ENCODE measurements around the gene SCAMP2. TPM values are rescaled to one million over a fixed set of nuclear protein-coding genes. Genes with fewer than 3 reads are reported as not detected.

The SCAMP2 gene
- total and polyA plus RNA-seq, 9 donors, result 17.3 to 74.5 (median 54.2) TPM

- H3K36me3 ChIP-seq (ENCODE audit: control insufficient read depth, insufficient read depth, low read length), result peaks cover 63% of the 10 kb centered on the region
- 55% methylated on average over 13 of the region's 18 CpGs for WGBS (ENCODE audit: insufficient coverage)
- no peak overlapping the region for H3K4me3 ChIP-seq (ENCODE audit: low read length)
- no peak overlapping the region for H3K27ac ChIP-seq (ENCODE audit: low read length)
- no peaks in the 10 kb centered on the region for H3K9me3 ChIP-seq (replicated peaks; ENCODE audit: control insufficient read depth, low read depth, low read length)
- H3K4me1 ChIP-seq (ENCODE audit: control insufficient read depth, insufficient read depth, low read length), result no peaks in the 10 kb centered on the region
- no peaks in the 10 kb centered on the region for H3K27me3 ChIP-seq (ENCODE audit: control insufficient read depth, insufficient read depth, low read length)
- DNase-seq, result peak; percentile 70
Observed at GRCh38 chr15:74799856-74800558, 73.2 kb downstream of the SCAMP2 start.

GRCh38 chr15:74799255-74799855 lies 73.8 kb downstream of the SCAMP2 start:
- Histone ChIP-seq H3K4me1 (ENCODE audit: control insufficient read depth, insufficient read depth, low read length) (no peaks in the 10 kb centered on the region), H3K4me3 (ENCODE audit: low read length) (no peak overlapping the region), H3K36me3 (ENCODE audit: control insufficient read depth, insufficient read depth, low read length) (peaks cover 65% of the 10 kb centered on the region), H3K27ac (ENCODE audit: low read length) (no peak overlapping the region), H3K9me3 (replicated peaks; ENCODE audit: control insufficient read depth, low read depth, low read length) (no peaks in the 10 kb centered on the region), H3K27me3 (ENCODE audit: control insufficient read depth, insufficient read depth, low read length) (no peaks in the 10 kb centered on the region)
- WGBS (ENCODE audit: insufficient coverage), result 84% methylated on average over 13 of the region's 16 CpGs
- no peak for DNase-seq

- H3K4me1 ChIP-seq (ENCODE audit: control insufficient read depth, insufficient read depth, low read length), result no peaks in the 10 kb centered on the region
- H3K27ac ChIP-seq (ENCODE audit: low read length), result no peak overlapping the region
- WGBS (ENCODE audit: insufficient coverage), result 81% methylated on average over 20 of the region's 25 CpGs
Observed at GRCh38 chr15:74798388-74799254, 74.5 kb downstream of the SCAMP2 start.

GRCh38 chr15:74795966-74796625 lies 77.1 kb downstream of the SCAMP2 start:
- H3K9me3 ChIP-seq (replicated peaks; ENCODE audit: control insufficient read depth, low read depth, low read length), result no peaks in the 10 kb centered on the region
- DNase-seq, result no peak
- no peak overlapping the region for H3K27ac ChIP-seq (ENCODE audit: low read length)
- peaks cover 42% of the 10 kb centered on the region for H3K36me3 ChIP-seq (ENCODE audit: control insufficient read depth, insufficient read depth, low read length)
- 87% methylated on average over 4 of the region's 14 CpGs for WGBS (ENCODE audit: insufficient coverage)
- H3K27me3 ChIP-seq (ENCODE audit: control insufficient read depth, insufficient read depth, low read length), result no peaks in the 10 kb centered on the region
- H3K4me3 ChIP-seq (ENCODE audit: low read length), result no peak overlapping the region
- H3K4me1 ChIP-seq (ENCODE audit: control insufficient read depth, insufficient read depth, low read length), result peaks cover 5% of the 10 kb centered on the region

More at GRCh38 chr15:74798388-74799254, 74.5 kb downstream of the SCAMP2 start:
- peaks cover 59% of the 10 kb centered on the region for H3K36me3 ChIP-seq (ENCODE audit: control insufficient read depth, insufficient read depth, low read length)
- H3K9me3 ChIP-seq (replicated peaks; ENCODE audit: control insufficient read depth, low read depth, low read length), result no peaks in the 10 kb centered on the region
- DNase-seq, result no peak
- no peak overlapping the region for H3K4me3 ChIP-seq (ENCODE audit: low read length)
- H3K27me3 ChIP-seq (ENCODE audit: control insufficient read depth, insufficient read depth, low read length), result no peaks in the 10 kb centered on the region

- 80% methylated on average over 5 of the region's 9 CpGs for WGBS (ENCODE audit: insufficient coverage)
- H3K9me3 ChIP-seq (replicated peaks; ENCODE audit: control insufficient read depth, low read depth, low read length), result no peaks in the 10 kb centered on the region
- H3K27ac ChIP-seq (ENCODE audit: low read length), result no peak overlapping the region
- peaks cover 13% of the 10 kb centered on the region for H3K4me1 ChIP-seq (ENCODE audit: control insufficient read depth, insufficient read depth, low read length)
- H3K27me3 ChIP-seq (ENCODE audit: control insufficient read depth, insufficient read depth, low read length), result no peaks in the 10 kb centered on the region
- DNase-seq, result no peak
- peaks cover 30% of the 10 kb centered on the region for H3K36me3 ChIP-seq (ENCODE audit: control insufficient read depth, insufficient read depth, low read length)
- no peak overlapping the region for H3K4me3 ChIP-seq (ENCODE audit: low read length)
Observed at GRCh38 chr15:74794970-74795349, 78.2 kb downstream of the SCAMP2 start.

GRCh38 chr15:74794248-74794969 lies 78.8 kb downstream of the SCAMP2 start:
- DNase-seq, result no peak
- Histone ChIP-seq H3K9me3 (replicated peaks; ENCODE audit: control insufficient read depth, low read depth, low read length) (no peaks in the 10 kb centered on the region), H3K36me3 (ENCODE audit: control insufficient read depth, insufficient read depth, low read length) (peaks cover 25% of the 10 kb centered on the region), H3K27ac (ENCODE audit: low read length) (no peak overlapping the region), H3K4me1 (ENCODE audit: control insufficient read depth, insufficient read depth, low read length) (peaks cover 19% of the 10 kb centered on the region), H3K27me3 (ENCODE audit: control insufficient read depth, insufficient read depth, low read length) (no peaks in the 10 kb centered on the region), H3K4me3 (ENCODE audit: low read length) (no peak overlapping the region)
- 69% methylated on average over 3 of the region's 9 CpGs for WGBS (ENCODE audit: insufficient coverage)

Other genes starting within 250 kb of the SCAMP2 start
- 11.0 TPM for gene EDC3, start 177.3 kb downstream of the SCAMP2 start, total RNA-seq
- 10 to 100 TPM; 21.2 to 32.5 (median 27.1) TPM for gene EDC3, start 177.3 kb downstream of the SCAMP2 start, polyA plus RNA-seq (ENCODE audit: insufficient read depth in 1 of 8, insufficient read length in 8 of 8, low replicate concordance in 1 of 8)
- gene CYP1A1, start 147.8 kb downstream of the SCAMP2 start, total RNA-seq, result 0.13 TPM
- under 1 TPM in 1 of 8 donors, not detected in 7; 0.33 TPM for gene CYP1A1, start 147.8 kb downstream of the SCAMP2 start, polyA plus RNA-seq (ENCODE audit: insufficient read depth in 1 of 8, insufficient read length in 8 of 8, low replicate concordance in 1 of 8)
- not detected for gene CYP1A2, start 124.5 kb downstream of the SCAMP2 start, total RNA-seq
- gene CYP1A2, start 124.5 kb downstream of the SCAMP2 start, polyA plus RNA-seq (ENCODE audit: insufficient read depth in 1 of 8, insufficient read length in 8 of 8, low replicate concordance in 1 of 8), result under 1 TPM in 5 of 8 donors, not detected in 3; 0.05 to 0.19 (median 0.09) TPM
- gene CSK, start 91.3 kb downstream of the SCAMP2 start, total RNA-seq, result 13.5 TPM
- 10 to 100 TPM; 33.2 to 47.0 (median 36.3) TPM for gene CSK, start 91.3 kb downstream of the SCAMP2 start, polyA plus RNA-seq (ENCODE audit: insufficient read depth in 1 of 8, insufficient read length in 8 of 8, low replicate concordance in 1 of 8)
- 0.04 TPM for gene LMAN1L, start 60.5 kb downstream of the SCAMP2 start, total RNA-seq
- gene LMAN1L, start 60.5 kb downstream of the SCAMP2 start, polyA plus RNA-seq (ENCODE audit: insufficient read depth in 1 of 8, insufficient read length in 8 of 8, low replicate concordance in 1 of 8), result under 1 TPM in 2 of 8 donors, not detected in 6; 0.22 to 0.27 TPM
- not detected for gene CPLX3, start 46.7 kb downstream of the SCAMP2 start, total RNA-seq
- not detected for gene CPLX3, start 46.7 kb downstream of the SCAMP2 start, polyA plus RNA-seq (ENCODE audit: insufficient read depth in 1 of 8, insufficient read length in 8 of 8, low replicate concordance in 1 of 8)
- 29.7 TPM for gene ULK3, start 30.2 kb downstream of the SCAMP2 start, total RNA-seq
- gene ULK3, start 30.2 kb downstream of the SCAMP2 start, polyA plus RNA-seq (ENCODE audit: insufficient read depth in 1 of 8, insufficient read length in 8 of 8, low replicate concordance in 1 of 8), result 10 to 100 TPM; 28.8 to 44.9 (median 35.8) TPM
- 43.8 TPM for gene MPI, start 16.7 kb upstream of the SCAMP2 start, total RNA-seq
- gene MPI, start 16.7 kb upstream of the SCAMP2 start, polyA plus RNA-seq (ENCODE audit: insufficient read depth in 1 of 8, insufficient read length in 8 of 8, low replicate concordance in 1 of 8), result 10 to 100 TPM; 45.9 to 63.3 (median 54.5) TPM
- 77.6 TPM for gene FAM219B, start 33.5 kb upstream of the SCAMP2 start, total RNA-seq
- 10 to 100 TPM; 40.7 to 51.1 (median 46.3) TPM for gene FAM219B, start 33.5 kb upstream of the SCAMP2 start, polyA plus RNA-seq (ENCODE audit: insufficient read depth in 1 of 8, insufficient read length in 8 of 8, low replicate concordance in 1 of 8)
- gene COX5A, start 64.7 kb upstream of the SCAMP2 start, total RNA-seq, result 64.1 TPM
- gene COX5A, start 64.7 kb upstream of the SCAMP2 start, polyA plus RNA-seq (ENCODE audit: insufficient read depth in 1 of 8, insufficient read length in 8 of 8, low replicate concordance in 1 of 8), result 100 to 1,000 TPM; 194 to 278 (median 233) TPM
- 1.7 TPM for gene RPP25, start 83.4 kb upstream of the SCAMP2 start, total RNA-seq
- gene RPP25, start 83.4 kb upstream of the SCAMP2 start, polyA plus RNA-seq (ENCODE audit: insufficient read depth in 1 of 8, insufficient read length in 8 of 8, low replicate concordance in 1 of 8), result 1 to 10 TPM in 7 of 8 donors, under 1 TPM in 1; 0.88 to 2.0 (median 1.5) TPM
- gene SCAMP5, start 122.2 kb upstream of the SCAMP2 start, total RNA-seq, result 2.0 TPM
- 10 to 100 TPM in 1 of 8 donors, 1 to 10 TPM in 7; 2.4 to 12.0 (median 4.0) TPM for gene SCAMP5, start 122.2 kb upstream of the SCAMP2 start, polyA plus RNA-seq (ENCODE audit: insufficient read depth in 1 of 8, insufficient read length in 8 of 8, low replicate concordance in 1 of 8)
- 8.0 TPM for gene PPCDC, start 150.2 kb upstream of the SCAMP2 start, total RNA-seq
- gene PPCDC, start 150.2 kb upstream of the SCAMP2 start, polyA plus RNA-seq (ENCODE audit: insufficient read depth in 1 of 8, insufficient read length in 8 of 8, low replicate concordance in 1 of 8), result 1 to 10 TPM; 5.9 to 8.3 (median 7.3) TPM

Data from muscle of leg (tissue), 11 donors.